Measurements from ENCODE around the gene CDK11A.
"Not testable (repeated sequence)": the region's sequence is repeated elsewhere in the genome, so short reads cannot be mapped to it uniquely, and the experiment has no call there.

CDK11A gene

DNA sequence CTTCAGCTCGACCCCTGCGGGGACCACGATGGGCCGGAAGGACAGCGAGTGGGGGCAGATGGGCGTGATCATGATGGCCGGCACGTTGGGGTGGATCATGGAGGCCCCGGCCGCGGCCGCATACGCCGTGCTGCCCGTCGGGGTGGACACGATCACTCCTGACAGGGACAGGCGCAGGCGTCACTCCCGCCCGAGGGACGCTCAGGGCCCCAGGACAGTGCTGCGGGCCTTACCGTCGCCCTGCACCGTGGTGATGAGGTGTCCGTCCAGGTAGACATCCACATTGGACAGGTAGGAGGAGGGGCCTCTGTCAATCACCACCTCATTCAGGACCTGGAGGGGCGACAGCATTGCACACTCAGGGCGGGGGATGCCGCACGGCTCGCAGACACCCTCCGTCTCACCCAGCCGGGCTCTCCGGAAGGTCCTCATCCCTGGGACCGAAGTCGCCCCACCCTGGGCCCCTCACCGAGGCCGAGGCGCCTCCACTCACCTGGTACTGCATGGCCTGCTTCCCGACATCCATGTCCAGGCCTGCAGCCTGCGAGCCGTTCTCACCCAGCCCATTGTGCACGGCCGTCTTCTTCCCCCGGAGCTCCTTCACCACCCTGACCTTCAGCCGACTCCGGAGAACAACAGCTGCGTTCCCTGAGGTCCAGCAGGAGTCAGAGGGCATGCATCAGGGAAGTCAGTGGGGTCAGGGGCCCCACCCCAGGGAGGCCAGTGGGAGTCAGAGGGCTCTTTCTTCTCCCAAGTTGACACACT lies 30.1 kb upstream of the CDK11A start:
- DNase-seq (ENCODE audit: low spot score) = no peak

DNA sequence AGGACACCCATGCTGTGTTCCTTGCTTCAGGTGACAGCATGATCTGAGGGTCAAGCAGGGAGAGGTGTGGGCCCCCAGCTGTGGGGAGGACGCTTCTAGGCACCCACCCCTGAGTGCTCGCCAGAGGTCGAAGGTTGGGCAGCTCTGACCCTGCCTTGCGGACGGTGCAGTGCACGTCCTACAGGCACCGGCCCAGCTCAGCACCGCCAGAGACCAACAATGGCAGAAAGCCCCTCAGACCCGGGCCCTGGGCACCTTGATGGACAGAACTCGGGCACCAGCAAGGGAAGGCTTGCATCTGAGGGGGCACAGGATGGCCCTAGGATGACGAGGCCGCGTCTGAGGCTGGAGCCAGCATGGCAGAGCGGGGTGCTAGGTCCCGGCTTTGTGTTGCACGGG lies 29.4 kb upstream of the CDK11A start:
- no peak for DNase-seq (ENCODE audit: low spot score)

DNA sequence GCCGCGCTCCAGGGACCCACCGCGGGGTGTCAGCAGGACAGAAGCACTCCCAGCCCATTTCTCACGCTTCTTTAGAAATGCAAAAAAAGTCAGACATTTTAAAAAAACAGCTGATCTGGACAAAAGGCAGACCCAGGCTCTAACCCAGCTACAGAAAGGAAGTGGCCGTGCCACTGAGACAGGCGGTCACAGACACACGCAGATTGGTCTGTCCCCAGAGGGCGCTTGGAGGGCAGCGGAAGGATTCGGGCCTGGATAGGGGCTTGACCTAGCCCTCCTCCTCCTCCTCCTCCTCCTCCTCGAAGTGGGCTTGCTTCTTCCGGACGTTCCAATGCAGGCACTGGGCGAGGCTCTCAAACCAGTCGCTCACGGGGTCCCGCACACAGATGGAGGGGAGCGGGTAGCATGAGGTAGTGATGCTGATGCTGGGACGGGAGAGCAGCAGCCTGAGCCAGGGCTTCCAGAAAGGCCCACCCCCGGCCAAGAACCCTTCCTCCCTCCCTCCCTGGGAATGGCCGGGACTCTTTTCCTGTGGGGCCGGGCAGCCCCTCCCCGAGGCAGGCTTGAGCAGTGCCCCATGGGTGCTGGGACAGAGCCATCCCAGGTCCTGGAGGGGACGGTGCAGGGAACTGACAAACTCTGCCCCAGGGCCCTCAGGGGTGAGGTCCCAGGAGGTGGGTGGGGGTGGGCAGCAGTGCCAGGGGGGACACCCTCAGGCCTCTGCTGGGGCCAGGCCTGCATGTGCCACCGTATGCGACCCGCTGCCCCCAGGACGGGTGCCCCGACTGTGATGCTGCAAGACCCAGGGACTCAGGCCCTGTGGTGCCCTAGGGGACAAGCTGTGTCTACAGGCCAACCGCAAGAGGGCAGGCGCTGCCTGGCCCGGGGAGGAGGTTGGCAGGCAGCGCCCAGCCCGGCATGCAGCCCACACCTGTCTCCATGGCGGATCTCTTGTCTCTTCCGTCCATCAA lies 28.8 kb upstream of the CDK11A start:
- DNase-seq (ENCODE audit: low spot score) = no peak

DNA sequence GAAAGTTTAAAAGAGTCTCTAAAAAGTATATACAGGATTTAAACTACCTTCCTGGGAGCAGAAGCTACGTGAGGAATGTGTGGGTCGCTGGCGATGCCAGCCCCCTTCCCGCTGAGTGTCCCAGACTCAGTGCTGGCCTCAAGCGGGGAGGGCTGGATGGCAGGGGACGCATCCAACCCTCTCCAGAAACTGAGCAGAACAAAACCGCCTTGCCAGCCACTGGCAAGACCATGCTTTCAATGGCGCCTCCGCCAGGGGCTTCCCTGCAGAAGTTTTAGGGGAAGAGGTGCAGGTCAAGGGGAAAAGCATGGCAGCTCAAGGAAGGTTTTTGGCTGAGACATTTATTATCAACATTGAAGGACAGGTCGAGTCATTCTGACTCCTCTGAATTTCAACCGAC lies 28.0 kb upstream of the CDK11A start:
- DNase-seq (ENCODE audit: low spot score) = no peak

DNA sequence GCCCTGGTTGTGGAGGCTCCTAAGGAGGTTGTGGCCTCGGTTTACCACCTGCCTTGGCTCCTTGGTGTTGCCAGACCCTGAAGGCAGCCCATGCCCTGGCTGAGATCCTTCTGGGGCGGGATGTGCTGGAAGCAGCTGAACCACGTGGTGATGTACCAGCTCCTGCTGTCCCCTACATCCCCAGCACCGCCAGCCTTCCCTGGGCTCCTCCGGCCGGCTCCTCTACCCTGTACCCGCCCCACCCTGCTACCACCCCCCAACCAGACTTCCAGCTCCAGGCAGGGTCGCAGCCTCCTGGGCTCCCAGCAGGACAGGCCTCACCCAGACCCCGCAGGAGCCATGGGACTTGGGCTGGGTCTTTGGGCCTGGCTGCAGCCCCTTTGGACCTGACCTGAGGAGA lies 25.8 kb upstream of the CDK11A start:
- DNase-seq (ENCODE audit: low spot score) = not testable (repeated sequence)

DNA sequence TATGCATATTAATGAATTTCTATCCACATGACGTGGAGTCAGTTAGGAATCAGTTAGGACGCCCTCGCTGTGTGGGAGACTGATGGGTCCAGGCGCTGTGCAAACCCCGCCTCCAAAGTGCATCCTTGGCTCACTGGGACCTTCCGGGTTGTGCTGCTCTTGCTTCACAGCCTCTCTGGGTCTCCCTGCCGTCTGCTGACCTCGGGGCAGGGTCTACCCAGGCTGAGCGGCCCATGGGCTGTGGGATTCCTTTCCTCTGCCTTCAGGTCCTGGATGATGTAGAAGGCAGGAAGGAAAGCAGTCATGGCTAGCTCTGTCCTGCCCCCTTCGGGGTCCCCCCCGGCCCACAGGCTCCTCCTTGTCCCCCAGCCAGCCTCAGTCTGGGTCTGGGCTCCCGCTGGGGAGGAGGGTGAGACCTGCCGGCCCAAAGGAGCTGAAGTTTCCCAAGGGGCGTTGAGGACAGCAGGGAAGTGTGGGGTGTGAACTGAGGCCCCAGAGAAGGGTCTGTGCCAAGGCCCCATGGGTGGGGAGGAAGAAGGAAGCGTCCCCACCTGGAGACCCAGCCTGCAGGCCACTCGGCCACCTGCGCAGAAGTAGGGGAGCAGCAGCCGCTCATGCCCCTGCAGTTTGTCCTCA lies 24.6 kb upstream of the CDK11A start:
- DNase-seq (ENCODE audit: low spot score) = no peak

DNA sequence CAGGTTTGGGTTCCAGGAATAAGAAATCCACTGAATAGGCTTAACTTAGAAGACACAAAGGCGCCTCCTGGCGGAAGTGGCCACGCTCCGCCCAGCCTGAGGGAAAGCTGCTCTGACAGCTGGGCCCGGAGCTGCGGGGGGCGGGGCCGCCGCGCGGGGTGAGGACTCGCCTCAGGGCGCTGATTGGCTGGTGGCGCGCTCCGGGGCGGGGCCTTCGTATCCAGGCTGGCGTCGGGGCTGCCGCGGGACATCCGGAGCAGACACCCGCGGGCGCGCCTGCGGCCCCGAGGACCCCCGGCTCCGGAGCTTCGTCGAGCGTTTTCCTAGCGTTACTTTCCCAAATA lies 22.4 kb upstream of the CDK11A start:
- not testable (repeated sequence) for DNase-seq (ENCODE audit: low spot score)

DNA sequence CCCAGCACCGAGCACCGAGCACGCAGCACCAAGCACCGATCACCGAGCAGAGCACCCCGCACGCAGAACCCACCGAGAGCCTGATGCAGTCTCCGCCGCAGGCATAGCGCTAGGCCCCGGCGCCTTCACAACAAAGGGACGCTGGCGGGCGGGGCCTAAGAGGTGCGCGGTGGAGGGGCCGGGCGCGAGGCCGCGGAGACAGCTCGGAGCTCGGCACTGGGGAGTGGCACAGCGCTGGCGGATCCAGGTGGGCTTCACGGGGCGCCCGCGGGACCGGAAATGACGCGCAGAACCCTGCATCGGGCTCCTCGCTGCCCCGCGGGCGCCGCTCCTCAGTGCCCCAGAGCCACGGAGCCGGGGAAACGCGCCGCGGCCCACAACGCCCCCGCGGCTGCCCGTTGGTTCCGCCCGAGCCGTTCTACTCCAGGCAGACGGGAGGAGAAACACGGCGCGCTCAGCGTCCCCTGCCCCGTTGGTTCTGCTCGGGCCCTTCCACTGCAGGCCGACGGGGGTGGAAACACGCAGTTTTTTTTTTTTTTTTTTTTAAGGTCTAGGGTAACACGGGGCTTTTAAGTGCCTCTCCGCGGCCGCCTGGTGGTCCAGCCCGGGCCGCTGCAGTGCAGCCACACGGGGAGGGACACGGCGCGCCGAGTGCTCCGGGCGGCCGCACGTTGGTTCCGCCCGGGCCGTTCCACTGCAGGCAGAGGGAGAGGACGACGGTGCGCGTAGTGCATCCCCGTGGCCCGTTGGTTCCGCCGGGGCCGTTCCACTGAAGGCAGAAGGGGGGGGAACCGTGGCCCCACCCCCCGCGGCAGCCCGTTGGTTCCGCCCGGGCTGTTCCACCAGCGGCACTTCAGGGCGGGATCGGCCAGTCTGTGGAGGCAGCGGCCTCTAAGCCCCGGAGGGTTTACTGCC lies 21.8 kb upstream of the CDK11A start:
- peak; percentile 72 for DNase-seq (ENCODE audit: low spot score)

DNA sequence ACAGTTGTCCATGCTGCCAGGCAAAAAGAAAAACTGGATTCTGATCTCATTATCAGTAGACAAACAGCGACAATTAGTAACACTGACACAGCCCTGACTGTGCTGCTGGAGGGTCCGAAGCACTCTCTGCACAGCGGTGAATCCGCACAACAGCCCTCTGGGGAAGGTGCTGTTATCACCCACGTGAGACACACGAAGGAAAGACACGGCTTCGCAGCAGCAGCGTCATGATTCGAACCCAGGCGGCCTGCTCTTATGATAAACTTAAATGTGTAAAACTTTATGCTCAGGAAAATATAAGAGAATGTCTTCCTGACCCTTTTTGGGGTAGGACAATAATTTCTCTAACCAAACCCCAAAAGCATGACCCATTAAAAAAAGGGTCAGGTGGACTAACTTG lies 18.4 kb upstream of the CDK11A start:
- not testable (repeated sequence) for DNase-seq (ENCODE audit: low spot score)

DNA sequence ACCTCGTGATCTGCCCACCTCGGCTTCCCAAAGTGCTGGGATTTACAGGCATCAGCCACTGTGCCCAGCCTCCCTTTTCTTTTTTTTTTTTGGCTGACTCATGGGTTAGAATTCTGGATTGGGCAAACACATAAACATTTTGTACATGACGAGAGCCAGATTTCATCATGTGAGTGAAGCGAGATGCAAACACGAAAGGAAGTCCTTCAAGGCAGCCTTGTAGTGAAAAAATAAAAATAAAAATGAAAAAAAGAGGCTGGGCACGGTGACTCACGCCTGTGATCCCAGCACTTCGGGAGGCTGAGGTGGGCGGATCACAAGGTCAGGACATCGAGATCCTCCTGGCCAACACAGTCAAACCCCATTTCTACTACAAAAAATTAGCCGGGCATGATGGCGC lies 16.9 kb upstream of the CDK11A start:
- DNase-seq (ENCODE audit: low spot score) = peak; percentile 73

DNA sequence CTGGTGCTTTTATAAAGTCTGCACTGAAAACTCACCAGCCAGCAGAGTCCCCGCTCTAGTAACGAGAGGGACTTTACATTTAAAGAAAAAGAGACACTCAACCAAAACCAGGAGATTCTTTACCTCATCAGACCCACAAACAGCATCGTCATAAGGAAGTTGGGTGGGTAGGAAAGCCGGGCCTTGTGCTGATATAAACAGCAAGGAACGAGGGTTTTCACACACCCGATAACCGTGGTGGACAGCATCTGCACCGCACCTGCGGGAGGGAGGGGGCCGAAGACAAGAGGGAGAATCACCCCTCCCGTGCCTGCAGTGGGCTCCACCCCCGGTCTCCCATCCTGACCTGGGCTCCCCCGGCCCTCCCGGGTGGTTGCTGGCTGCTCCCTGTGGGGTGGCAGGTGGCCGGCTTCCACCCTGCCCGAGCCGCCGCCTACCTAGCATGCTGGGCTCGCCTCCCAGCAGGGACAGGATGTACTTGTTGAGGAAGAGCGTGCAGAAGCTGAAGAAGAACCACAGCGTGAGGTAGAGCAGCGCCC lies 14.7 kb upstream of the CDK11A start:
- not testable (repeated sequence) for DNase-seq (ENCODE audit: low spot score)

DNA sequence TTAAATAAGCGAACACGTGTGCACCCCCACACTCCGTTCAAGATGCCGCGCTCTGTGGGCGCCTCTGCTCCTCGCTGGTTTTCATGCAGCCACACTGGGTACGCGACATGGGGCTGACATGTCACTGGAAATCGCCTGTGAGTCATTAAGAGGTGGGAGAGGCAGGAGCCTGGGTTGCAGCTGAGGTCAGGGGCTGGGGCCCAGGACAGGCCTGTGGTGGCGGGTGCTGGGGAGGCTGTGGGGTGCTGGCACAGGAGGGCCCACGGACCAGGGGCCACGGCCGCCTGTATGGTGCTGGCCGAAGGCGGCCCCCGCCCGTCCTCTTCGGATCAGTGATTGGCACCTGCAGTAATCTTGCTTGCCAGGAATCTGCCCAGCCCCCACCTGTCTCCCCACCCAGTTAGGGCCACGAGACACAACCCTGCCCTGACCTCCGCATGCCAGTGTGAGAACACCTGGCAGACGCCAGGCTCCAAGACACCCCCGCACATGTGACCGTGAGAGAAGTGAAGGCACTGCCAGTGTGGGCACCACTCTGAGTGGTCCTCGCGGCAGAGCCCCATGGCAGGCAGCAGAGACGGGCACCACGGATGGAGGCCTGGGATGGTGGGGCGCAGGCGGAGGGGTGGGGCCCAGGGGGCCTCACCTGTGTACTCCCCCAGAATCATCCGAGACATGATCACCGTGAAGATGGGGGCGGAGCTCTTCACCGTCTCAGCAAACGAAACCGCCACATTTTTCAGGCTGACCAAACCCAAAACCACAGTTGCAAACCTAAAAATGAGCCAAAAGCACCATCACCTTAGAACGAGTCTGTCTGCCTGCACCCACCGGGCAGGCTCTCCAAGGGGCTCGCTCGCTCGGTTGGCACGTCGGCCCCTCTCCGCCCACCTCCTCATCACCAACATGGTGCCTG lies 13.8 kb upstream of the CDK11A start:
- DNase-seq (ENCODE audit: low spot score) = not testable (repeated sequence)

DNA sequence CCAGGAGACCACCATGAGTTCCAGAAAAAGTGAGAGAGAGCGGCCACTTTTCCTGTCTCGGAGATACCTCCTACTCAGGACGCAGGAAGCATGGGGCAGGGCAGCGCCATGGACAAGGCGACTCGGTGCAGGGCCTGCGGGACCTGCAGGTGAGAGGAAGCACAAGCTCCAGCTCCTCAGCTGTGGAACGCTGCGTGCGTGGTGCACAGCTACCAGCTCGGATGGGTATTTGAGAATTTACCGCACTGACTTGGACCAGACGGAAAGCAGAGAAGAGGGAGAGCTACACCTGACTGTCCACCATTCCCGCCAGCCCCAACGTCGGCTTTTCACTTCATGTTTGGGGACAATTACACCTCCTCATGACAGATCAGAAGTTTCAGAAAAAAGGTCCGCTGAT lies 8.2 kb upstream of the CDK11A start:
- no peak for DNase-seq (ENCODE audit: low spot score)

DNA sequence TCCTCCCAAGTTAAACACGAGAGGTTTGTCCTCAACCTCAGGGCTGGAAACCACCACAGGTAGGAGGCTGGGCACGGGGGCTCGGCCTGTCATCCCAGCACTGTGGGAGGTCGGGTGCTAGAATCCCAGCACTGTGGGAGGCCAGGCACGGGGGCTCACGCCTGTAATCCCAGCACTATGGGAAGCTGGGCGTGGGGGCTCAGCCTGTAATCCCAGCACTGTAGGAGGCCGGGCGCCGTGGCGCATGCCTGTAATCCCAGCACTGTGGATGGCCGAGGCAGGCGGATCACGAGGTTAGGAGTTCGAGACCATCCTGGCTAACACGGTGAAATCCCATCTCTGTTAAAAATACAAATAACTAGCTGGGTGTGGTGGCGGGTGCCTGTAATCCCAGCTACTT lies 6.7 kb upstream of the CDK11A start:
- DNase-seq (ENCODE audit: low spot score) = no peak

DNA sequence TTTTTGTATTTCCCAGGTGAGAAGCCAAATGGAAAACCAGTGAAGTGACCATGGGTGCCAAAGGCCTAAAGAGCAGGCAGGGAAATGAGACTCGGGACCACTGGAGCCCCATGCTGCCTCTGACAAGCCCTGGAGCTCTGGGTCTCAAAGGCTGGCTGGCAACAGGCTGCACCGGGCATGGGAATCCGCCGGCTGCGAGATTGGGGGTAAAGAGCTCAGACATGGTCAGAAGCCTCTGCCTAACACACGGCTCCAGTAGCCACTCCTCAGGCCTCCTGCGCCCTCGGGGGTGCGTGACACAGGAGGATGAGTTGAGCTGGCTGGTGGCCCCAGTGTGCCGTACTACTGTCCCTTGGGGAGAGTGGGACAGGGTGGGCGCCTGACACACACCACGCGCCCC lies 6.1 kb upstream of the CDK11A start:
- not testable (repeated sequence) for DNase-seq (ENCODE audit: low spot score)

DNA sequence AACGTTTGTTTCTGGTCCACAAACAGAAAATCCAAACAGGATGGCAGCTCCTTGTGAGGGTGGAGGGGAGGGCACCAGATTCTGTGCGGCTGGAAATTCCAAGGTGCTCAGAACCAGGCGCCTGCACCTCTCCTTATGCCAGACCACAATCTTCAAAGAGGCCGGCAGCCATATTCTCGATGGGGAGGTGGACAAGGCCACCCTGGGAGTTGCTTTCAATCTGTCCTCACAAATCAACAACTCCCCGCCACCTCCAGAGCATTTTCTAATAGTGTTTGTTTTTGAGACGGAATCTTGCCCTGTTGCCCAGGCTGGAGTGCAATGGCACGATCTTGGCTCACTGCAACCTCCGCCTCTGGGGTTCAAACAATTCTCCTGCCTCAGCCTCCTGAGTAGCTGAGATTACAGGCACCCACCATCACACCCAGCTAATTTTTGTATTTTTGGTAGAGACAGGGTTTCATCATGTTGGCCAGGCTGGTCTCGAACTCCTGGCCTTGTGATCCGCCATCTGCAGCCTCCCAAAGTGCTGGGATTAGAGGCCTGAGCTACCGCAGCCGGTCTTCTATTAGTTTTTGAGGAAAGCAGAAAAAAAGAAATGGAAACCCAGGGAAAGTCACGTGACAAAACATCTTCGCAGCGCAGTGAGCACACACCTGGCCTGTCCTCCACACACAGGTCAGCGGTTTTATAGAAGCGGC lies 5.1 kb upstream of the CDK11A start:
- not testable (repeated sequence) for DNase-seq (ENCODE audit: low spot score)

DNA sequence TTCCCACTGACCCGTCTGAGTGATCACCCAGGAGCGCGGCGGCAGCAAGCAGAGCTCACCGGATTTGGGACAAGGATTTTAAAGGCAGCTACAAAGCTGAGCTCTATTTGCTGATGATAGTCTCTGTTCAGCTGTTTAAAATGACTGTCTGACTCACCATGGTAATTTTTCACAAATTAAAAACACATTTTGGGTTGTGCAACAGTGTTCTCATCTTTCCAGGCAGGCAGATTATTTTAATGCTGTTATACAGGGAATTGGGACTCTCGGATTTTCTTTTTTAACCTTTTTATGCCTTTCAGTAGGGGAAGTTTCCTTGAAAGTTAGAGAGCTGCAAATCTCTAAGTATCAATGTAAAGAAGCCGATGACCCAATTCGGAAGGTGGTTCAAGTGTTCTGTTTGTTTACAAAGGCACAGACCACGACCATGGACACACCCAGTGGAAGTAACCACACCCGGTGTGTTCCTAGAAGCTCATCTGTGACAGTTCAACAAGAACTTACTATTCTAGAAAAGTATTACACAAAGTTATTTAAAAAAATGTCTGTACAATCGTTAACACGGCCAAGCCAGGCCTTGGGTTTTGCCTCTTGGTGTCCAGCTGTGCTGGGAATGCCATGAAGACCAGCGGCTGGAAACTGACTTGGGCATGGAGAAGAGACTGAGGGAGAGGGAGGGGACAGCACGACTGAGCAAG lies 4.3 kb upstream of the CDK11A start:
- not testable (repeated sequence) for DNase-seq (ENCODE audit: low spot score)

DNA sequence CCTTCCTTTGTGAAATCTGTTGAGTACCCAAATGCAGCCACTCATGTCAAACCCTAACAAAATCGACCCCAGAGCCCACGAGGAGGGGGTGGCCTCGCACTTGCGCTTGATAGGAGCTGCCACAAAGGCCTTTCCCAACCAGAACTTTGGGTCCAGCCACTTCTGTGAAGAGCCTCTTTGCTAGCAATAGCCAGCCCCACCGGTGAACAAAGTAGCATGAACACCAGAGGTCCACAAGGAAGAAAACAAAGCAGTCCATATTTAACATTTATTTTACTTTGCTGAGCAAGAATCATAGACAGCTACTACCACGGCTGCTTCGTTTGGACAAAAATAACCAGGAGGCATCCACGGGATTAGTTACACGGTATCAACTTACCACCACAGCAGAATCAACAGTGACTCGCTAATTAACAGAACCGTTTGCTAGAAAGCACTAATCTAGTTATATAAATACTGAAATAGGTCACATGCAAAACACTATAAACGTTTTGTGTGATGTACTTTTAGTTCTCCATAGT lies 3.0 kb upstream of the CDK11A start:
- DNase-seq (ENCODE audit: low spot score) = not testable (repeated sequence)

DNA sequence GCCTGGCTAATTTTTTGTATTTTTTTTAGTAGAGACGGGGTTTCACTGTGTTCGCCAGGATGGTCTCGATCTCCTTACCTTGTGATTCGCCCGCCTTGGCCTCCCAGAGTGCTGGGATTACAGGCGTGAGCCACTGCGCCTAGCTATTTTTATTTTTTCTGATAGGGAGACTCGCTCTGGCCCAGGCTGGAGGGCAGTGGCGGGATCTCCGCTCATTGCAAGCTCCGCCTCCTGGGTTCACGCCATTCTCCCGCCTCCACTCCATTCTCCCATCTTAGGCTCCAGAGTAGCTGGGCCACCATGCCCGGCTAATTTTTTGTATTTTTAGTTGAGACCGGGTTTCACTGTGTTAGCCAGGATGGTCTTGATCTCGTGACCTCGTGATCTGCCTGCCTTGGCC lies 1.9 kb upstream of the CDK11A start:
- not testable (repeated sequence) for DNase-seq (ENCODE audit: low spot score)

All from RKO (cell line).